T-helper 2 cell (primary cell): ENCODE data around the gene SCUBE3.

Experiments
- DNase-seq, 5 experiments: peaks; one replicate each; pipeline versions ENCODE4 v3.0.0 to v3.0.0-alpha.2; 2012 to 2022

Gene SCUBE3

DNA sequence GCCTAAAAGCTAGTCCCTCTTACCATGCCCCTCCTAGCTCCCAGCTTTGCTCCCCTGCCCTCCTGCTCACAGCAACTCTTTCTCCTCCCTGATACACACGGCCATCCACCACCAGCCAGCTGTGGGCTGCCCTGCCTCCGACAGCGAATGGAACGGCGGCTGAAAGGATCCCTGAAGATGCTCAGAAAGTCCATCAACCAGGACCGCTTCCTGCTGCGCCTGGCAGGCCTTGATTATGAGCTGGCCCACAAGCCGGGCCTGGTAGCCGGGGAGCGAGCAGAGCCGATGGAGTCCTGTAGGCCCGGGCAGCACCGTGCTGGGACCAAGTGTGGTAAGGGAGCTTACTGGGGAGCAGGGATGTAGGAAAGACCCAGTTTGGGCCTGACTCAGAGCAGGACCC is 29.1 kb downstream of the SCUBE3 start:
- DNase-seq, result no peak

DNA sequence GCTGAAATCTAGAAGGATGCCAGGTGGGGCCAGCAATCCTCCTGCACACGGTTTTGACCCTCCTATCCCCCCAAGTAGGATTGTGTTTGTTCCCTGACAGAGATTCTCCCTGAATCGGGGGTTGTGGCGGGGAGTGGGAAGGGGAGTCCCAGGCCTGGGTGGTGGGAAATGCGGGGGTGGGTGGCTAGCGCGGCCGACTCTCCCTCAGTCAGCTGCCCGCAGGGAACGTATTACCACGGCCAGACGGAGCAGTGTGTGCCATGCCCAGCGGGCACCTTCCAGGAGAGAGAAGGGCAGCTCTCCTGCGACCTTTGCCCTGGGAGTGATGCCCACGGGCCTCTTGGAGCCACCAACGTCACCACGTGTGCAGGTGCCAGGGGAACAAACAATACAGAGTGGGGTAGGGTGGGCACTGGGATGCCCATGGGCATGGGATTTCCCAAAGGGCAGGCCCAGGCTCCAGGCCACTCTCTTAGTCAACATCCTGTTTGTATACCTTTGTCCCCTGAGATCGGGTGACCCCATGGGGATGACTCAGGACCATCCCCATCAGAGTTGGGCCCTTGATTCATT is 29.7 kb downstream of the SCUBE3 start:
- no peak for DNase-seq

DNA sequence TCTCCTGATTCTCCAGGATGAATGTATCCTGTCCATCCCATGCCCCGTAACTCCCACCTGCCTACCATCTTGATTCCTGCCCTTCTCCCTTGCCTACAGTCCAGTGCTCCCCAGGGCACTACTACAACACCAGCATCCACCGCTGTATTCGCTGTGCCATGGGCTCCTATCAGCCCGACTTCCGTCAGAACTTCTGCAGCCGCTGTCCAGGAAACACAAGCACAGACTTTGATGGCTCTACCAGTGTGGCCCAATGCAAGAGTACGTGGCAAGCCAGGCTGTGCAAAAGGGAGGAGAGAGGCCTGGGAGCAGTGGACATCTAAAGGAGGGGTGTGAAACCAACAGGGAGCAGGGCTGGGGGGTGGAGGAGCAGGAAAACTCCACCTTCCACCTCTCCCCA is 30.8 kb downstream of the SCUBE3 start:
- DNase-seq, result no peak

DNA sequence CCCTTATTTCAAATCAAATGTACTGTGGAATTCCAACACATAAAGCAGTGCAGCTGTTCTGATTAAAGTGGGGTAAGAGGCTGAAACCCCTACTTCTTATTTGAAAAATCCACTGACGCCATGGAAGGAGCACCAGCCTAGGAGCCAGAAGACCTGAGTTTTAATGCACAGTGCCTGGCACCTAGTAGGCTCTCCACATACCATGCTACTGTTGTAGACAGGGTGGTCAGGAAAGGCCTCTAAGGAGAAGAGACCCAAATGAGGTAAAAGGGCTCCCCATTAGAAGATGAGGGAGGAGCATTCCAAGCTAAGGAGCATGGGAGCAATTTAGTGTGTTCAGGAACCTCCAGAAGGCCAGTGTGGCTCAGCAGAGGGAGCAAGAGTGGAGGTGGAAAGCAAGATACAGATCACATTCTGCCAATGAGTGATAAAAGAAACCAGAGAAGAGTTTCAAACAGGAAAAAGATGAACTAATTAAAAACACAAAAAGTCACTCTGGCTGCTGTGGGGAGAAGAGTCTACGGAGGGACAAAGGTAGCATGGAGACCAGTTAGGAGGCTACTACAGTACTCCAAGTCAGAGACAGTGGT is 34.0 kb downstream of the SCUBE3 start:
- peak in 1 of 5 experiments; percentile 64 for DNase-seq

DNA sequence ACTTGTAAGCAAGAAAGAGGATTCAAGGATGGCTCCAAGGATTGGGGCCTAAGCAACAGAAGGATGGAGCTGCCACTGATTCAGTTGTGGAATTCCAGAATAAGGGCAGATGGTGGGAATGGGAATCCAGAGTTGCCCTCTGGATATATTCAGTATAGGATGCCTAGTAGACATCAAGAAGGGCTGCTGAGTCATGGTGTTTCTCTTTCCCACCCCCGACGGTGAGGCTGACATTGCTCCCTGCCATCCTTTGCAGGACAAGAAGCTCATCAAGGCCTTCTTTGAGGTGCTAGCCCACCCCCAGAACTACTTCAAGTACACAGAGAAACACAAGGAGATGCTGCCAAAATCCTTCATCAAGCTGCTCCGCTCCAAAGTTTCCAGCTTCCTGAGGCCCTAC is 34.5 kb downstream of the SCUBE3 start:
- peak in 1 of 5 experiments; percentile 20 for DNase-seq

DNA sequence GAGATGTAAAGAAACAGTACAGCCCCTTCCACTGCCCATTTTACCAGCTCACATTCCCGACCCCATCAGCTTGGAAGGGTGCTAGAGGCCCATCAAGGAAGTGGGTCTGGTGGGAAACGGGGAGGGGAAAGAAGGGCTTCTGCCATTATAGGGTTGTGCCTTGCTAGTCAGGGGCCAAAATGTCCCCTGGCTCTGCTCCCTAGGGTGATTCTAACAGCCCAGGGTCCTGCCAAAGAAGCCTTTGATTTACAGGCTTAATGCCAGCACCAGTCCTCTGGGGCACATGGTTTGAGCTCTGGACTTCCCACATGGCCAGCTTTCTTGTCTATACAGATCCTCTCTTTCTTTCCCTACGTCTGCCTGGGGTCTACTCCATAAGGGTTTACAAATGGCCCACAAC is 35.2 kb downstream of the SCUBE3 start:
- DNase-seq, result no peak

DNA sequence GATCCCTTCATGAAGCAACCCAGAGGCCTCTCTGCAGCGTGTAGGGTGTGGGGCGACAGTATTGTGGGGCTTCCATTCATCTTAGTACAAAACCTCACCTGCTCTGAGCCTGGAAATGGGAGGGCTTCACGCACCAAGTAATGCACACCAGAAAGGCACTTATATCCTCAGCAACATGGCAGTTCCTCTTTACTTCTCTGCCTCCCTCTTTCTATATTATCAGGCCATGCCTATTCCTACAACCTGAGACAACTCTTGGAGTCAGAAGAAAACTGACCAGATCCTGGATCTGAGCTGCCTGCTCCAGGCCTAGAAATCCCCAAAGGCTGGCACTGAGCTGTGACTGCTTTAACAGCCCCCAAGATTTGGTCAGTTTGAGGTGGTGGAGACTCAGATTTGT is 38.2 kb downstream of the SCUBE3 start:
- no peak for DNase-seq

DNA sequence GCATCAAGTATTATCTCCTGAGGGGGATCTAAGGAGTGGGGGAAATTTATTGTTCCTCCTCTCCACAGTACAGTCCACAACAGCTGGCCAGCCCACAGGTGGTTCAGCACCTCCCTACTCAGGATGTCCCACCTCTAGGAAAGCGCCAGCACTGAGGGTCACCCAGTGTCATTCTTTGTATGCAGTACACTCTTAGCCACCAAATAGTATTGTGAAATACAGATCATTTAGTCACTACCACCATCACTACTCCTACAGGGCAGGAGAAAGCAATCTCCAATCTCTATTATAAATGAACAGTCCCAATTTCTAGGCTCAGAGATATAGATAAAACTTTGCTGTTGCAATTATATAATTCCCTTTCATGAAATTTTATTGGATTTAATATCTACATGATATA is 39.5 kb downstream of the SCUBE3 start:
- no peak for DNase-seq

DNA sequence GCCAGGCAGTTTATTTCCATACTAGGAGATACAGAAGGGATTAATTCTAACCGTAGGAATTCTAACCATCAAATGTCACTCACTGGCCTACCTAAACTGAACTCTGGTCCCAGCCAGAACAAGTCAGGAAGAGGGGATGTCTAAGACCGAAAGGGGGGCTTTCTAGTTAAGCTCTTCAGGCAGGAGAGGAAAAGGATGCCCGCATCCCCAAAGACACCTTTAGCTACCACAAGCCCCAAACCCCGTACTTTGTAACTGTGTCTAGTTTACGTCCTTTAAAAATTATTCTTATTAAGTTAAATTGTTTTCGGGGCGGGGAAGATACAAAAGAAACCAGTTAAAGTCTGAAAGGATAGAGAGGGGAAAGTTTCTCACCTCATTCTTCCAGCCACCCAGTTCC is 44.6 kb downstream of the SCUBE3 start:
- no peak for DNase-seq

DNA sequence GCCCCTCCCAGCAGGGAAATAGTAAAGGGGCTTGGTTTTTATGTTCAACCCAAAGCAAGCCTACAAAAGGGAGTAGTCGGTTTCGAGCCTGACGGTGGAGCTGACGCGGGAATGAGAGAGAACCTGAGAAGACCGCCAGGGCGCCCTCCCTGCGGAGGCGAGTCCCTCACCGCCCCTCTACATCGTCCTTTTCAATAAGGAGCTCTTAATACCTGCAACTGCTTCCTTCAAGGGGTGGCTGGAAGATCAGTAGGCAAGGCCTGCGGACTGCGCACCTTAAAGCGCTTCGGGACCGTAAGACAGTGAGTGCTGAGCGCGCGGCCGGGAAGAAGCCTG is 45.1 kb downstream of the SCUBE3 start:
- DNase-seq, result peak in 1 of 5 experiments; percentile 44

DNA sequence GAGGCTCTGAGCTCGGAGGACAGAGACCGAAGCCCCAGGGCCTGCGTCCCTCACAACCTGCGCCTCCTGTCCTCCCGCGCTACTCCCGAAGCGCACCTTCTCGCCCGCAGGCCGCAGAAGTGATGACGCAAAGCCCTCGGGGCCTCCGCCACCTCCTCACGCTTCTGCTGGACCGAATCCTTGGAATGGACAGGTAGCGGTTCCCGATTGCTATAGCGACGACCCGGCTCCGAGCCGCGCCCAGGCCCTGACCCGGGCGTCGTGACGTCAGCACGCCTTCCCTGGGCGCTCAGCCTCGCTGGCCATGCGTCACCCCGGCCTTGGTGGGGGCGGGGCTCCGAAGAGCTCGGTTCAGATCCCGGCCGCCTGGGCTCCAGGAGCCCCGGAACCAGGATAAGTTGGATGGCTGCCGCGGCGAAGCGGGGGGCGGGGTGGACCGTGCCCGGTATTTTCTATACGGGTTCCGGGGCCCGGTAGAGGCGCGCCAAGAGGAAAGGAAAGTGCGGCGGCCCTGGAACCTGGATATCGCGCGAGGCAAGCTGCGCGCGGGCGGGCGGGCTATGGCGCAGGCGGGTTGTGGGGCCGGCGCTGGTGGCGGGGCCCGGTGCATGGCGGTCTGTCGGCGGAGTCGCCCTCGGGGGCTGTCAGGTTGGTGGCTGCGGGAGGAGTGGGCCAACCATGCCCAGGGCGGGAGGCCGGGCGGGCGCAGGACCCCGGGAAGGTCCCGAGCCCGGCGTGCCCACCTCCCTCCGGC is 45.6 kb downstream of the SCUBE3 start, which contains the start of gene ZNF76:
Gene ZNF76 (plus strand): TSS at position 542 of the 754 bp plus-strand sequence. CDS start 21,417 bp downstream, outside the sequence.
- DNase-seq, result peak; percentile 81 to 94 (median 92)

DNA sequence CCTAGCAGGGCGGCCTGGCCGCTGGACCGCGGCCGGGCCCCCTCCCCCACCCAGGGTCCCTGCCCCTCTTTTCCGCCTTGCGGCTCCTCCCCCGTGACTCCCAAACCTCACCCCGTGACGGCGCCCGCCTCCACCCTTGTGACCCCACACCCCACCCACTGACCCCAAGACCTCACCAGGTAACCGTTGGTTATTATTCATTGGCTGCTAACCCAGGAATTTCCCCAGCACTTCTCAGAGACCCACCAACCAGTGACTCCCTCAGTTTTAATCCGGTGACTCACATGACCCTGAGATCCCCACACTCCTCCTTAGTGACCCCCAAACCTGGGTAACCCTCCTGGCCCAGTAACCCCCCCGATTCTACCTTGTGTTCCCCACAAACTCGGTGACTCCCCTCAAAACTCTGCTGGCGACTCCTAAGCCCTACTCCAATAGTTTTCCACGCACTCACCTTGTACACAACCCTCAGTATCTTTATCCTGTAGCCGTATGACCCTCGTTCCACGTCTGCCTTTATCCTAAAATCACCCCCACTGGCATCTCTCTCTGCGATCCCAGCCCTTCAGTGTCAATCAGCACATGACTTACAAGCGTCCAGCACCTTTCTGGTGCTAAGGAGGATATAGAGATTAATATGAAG is 46.3 kb downstream of the SCUBE3 start:
- DNase-seq, result peak; percentile 60 to 80 (median 79)

DNA sequence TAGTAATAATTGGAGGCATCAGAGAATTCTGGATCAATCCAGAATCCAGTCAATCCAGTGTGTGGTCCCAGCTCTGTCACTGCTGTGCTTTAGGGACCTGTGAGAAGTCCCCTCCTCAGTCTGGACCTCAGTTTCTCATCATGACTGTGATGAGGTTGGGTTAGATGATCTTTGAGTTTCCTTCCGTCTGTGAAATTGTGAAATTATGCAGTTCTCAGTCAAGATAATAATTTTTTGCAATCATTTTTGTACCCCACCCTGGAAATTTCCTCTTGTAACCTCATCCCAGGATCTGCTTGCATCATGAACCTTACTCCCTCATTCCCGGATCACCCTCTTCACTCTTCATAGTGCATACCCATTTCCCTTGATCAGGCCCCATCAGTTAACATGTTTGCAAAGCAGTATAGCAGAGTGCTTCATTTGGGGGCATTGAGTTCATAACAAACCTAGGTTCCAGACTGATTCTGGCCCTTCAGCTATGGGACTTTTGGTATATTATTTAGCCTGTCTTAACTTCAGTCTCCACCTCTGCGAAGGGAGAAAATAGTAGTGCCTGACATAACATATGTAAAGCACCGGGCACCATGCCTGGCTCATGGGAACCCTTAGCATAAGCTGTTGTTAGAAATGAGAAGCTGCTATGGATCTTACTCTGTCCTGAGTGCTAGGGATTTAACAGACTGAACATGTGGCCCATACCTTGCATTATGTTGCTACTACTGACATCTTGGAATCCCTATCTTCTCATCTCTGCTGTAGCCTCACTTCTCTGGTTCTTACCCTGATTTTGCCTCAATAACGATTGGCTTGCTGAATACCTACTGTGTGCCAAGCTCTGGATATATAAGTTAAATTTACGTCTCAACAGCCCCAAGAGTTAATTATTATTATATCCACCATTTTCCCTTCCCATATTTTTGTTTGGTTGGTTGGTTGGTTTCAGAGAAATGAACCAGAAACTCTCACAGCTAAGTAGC is 47.1 kb downstream of the SCUBE3 start:
- DNase-seq, result no peak

DNA sequence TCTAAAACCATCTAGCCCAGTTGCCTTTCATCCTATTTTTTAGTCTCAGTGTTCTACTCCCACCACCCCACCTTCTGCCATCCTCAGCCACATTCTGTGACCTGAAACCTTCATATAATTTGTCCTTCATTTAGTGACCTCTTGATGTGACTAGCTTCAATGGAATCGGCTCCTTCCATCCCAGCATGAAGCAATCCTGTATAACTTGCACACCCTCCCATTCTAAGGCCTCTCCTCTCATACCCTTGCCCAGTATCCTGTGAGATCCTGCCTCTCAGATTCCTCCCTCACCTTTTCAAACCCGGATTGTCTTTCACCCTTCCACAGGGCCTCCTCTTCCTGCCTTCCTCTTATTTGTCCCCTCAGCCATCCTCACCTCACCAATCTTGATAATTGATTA is 48.8 kb downstream of the SCUBE3 start:
- no peak for DNase-seq

DNA sequence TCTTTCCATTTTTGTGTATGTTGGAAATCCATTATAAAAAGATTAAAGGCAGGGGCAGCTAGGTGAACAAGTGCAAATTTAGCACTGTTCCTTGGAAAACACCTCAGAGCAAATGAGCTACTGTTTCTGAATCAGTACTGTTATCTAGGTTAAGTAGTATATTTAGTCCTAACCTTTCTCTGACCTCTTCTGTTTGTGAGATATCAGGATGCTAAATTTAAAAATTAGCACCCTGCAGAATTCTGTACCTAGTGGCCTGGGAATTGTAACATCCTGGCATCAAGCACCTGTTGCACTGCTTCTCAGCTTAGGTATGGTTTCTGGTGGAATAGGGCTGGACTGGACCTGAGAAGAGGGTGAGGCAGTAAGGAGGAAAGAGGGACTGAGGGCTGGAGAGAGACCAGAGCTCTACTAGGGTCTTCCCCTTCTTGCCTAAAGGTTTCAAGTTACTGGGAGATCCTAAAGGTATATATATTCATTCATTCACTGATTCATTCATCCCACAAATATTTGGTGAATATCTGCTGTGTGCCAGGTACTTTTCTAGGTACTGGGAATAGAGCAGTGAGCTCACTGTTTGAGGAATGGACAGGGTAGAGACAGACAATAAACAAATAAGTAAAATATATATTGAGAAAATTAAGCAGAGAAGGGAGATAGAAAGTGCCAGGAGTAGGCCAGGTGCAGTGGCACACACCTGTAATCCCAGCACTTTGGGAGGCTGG is 51.0 kb downstream of the SCUBE3 start:
- no peak for DNase-seq

DNA sequence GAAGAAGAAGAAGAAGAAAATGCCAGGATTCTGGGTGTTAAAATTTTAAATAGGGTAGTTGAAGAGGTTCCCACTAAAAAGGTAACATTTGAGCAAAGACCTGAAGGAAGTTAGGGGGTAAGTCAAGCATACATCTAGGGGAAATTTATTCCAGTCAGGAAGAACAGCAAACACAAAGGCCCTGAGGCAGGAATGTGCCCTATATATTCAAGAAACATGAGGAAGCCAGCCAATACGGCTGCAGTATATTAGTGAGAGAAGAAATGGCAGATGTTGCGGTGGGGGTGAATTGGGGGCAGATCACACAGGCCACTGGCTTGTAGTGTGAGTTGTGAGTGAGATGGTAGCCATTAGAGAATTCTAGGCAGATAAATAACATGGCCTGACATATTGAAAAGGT is 51.8 kb downstream of the SCUBE3 start:
- DNase-seq, result no peak

DNA sequence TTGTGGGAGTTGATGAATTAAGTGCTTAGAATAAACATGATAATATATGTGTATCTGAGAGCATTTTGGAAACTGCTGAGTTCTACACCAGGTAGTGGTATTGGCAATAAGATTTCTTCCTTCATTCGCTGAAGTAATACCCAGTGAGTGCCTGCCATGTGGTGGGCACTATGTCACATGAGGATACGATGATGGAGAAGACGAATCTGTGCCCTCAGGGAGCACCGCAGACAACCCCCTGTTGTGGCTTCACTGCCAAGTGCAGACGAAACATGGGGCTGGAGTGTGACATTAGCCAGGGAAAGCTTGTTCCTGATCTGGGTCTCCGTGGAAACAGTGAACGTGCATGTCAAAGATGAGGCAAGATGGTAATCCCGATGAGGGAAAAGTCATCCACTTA is 53.7 kb downstream of the SCUBE3 start:
- no peak for DNase-seq

DNA sequence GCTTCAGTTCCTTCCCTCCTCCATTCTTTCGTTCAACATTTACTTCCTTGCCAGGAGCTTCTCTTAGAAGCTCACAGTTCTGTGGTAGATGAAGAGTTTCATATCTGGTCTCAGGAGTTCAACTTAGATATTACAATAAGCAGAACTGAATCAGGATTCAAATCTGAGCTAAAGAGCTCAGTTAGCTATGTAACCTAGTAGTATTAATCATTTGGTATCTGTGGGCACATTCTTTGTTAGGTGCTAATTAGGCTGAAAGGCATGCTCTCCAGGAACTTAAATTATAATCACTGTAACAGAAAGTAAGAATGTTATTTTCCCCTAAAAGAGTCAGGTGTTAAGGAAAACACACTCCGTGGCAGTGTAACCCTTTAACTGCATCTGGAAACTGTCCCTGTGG is 54.1 kb downstream of the SCUBE3 start:
- no peak for DNase-seq

DNA sequence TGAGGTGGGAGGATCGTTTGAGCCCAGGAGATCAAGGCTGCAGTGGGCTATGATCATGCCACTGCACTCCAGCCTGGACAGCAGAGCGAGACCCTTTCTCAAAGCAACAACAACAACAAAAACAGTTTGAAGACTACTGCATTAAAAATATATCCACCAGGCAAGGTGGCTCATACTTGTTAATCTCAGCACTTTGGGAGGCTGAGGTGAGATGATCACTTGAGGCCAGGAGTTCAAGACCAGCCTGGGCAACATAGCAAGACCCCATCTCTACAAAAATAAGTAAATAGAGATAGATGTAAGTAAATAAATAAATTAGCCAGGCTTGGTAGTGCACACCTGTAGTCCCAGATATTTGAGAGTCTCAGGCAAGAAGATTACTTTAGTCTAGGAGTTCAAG is 58.2 kb downstream of the SCUBE3 start:
- DNase-seq, result no peak

DNA sequence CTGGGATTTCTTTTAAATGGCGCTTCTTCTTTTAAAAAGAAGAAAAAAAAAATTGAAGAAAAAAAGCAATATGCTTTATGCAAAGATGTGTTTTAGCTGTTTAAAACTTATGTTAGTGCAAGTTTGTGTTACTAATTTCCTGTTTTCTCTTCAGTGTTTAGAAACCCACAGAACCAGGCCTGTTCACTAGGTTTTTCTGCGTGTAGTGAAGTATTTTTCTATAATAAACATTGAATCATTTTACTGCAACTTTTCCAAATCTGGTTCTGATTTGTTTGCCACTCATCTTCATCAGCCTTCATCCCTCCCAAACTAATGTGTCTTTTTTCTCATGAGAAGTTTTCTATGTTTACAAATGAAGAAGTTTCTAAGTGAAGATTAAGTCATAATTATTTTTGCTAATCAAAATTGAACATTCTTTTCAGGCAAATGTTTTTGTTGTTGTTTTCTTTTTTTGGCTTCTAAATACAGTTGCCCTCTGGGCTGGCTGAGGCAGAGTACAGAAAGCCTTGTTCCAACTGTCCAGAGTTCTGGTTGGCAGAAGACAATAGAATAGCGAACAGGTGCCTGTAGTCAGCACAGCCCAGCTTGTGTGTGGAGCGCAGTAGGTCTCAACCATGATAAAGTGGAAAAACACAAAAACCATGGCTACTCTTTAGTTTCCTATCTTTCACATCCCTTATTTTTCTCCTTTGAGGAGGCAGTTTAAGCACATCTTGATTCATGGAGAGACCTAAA is 60.2 kb downstream of the SCUBE3 start:
- no peak for DNase-seq

DNA sequence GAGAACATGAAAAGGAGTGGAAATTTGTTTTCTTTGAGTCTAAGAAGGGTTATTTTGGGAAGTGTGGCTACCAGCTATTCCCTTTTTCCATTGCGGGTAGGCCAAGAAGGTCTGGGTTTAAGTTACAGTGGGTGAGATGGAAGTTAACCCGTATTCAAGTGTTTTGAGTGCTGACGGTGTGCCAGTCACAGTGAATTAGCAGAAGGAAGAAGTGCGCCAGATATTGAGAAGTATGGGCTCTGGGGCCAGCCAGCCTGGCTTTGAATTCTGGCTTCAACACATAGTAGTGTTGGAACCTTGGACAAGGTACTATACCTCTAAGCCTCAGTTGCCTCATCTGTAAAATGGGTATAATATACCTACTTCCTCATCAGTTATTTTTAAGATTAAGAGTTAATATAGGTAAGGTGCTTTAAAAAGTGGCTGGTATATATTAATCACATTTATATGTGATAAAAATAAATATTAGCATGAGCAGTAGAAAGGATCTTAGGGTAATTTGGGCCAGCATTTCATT is 62.0 kb downstream of the SCUBE3 start:
- DNase-seq, result no peak
